SK-N-SH treated with all-trans-retinoic acid at 6 μM for 48 hours (cell line): ENCODE measurements around the gene TSSK6.

Source experiments
- ARNTL ChIP-seq: fragments of 450-650 bp; formaldehyde crosslinking; IDR thresholded peaks from 2 replicates; pipeline ENCODE4 v1.5.0; 2020; ENCODE audit warnings: low read depth, mild to moderate bottlenecking, moderate library complexity, borderline replicate concordance
- BACH2 ChIP-seq: fragments of 250-450 bp; sonication (Bioruptor Pico); IDR thresholded peaks from 2 replicates; pipeline ENCODE4 v1.9.0; 2021; ENCODE audit warnings: mild to moderate bottlenecking, borderline replicate concordance
- ZC3H10 ChIP-seq: fragments of 250-450 bp; sonication (Bioruptor Pico); IDR thresholded peaks from 2 replicates; pipeline ENCODE4 v1.5.1; 2021; ENCODE audit warnings: mild to moderate bottlenecking, moderate library complexity
- ZNF70 ChIP-seq: fragments of 450-650 bp; formaldehyde crosslinking; IDR thresholded peaks from 2 replicates; pipeline ENCODE4 v1.5.0; 2020; ENCODE audit warnings: mild to moderate bottlenecking, moderate library complexity
- TF ChIP-seq, protein P1 (sequence below): fragments of 250-450 bp; sonication (Bioruptor Pico); IDR thresholded peaks from 2 replicates; pipeline ENCODE4 v1.8.0; 2021; ENCODE audit warnings: low read depth, mild to moderate bottlenecking, moderate library complexity, borderline replicate concordance
- TF ChIP-seq, protein P2 (sequence below): fragments of 250-450 bp; sonication (Bioruptor Pico); IDR thresholded peaks from 2 replicates; pipeline ENCODE4 v1.8.0; 2020; ENCODE audit warnings: mild to moderate bottlenecking, moderate library complexity, borderline replicate concordance
- TF ChIP-seq, protein P3 (sequence below): fragments of 250-450 bp; sonication (Bioruptor Pico); IDR thresholded peaks from 2 replicates; pipeline ENCODE4 v1.5.1; 2020; ENCODE audit warnings: low read depth, mild to moderate bottlenecking, moderate library complexity

DNA sequence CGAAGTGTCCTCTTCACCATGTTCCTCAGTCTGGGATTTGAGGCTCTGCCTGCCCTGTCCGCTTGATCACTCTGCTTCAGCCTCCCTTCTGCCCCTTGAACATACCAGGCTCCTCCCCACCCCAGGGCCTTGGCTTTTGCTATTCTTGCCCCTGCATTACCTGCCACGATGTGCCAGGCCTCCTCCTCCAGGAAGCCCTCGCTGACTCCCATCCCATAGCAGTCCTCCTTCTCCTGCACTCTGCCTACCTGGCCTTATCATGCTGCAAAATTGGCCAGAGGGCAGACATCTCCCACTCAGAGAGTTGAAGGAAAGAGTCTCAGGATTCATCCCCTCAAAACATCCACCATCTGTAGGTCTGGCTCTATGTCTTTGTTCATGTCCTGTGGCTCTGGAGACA is 15.5 kb upstream of the TSSK6 start:
- TF ChIP-seq, protein P1, sequence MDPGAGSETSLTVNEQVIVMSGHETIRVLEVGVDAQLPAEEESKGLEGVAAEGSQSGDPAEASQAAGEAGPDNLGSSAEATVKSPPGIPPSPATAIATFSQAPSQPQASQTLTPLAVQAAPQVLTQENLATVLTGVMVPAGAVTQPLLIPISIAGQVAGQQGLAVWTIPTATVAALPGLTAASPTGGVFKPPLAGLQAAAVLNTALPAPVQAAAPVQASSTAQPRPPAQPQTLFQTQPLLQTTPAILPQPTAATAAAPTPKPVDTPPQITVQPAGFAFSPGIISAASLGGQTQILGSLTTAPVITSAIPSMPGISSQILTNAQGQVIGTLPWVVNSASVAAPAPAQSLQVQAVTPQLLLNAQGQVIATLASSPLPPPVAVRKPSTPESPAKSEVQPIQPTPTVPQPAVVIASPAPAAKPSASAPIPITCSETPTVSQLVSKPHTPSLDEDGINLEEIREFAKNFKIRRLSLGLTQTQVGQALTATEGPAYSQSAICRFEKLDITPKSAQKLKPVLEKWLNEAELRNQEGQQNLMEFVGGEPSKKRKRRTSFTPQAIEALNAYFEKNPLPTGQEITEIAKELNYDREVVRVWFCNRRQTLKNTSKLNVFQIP (CRISPR knock-in tag) = no peak
- TF ChIP-seq BACH2 (CRISPR knock-in tag) (no peak), ARNTL (CRISPR knock-in tag) (no peak), ZC3H10 (CRISPR knock-in tag) (no peak), ZNF70 (CRISPR knock-in tag) (no peak)
- TF ChIP-seq, protein P2, sequence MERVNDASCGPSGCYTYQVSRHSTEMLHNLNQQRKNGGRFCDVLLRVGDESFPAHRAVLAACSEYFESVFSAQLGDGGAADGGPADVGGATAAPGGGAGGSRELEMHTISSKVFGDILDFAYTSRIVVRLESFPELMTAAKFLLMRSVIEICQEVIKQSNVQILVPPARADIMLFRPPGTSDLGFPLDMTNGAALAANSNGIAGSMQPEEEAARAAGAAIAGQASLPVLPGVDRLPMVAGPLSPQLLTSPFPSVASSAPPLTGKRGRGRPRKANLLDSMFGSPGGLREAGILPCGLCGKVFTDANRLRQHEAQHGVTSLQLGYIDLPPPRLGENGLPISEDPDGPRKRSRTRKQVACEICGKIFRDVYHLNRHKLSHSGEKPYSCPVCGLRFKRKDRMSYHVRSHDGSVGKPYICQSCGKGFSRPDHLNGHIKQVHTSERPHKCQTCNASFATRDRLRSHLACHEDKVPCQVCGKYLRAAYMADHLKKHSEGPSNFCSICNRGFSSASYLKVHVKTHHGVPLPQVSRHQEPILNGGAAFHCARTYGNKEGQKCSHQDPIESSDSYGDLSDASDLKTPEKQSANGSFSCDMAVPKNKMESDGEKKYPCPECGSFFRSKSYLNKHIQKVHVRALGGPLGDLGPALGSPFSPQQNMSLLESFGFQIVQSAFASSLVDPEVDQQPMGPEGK (CRISPR knock-in tag) = no peak
- TF ChIP-seq, protein P3, sequence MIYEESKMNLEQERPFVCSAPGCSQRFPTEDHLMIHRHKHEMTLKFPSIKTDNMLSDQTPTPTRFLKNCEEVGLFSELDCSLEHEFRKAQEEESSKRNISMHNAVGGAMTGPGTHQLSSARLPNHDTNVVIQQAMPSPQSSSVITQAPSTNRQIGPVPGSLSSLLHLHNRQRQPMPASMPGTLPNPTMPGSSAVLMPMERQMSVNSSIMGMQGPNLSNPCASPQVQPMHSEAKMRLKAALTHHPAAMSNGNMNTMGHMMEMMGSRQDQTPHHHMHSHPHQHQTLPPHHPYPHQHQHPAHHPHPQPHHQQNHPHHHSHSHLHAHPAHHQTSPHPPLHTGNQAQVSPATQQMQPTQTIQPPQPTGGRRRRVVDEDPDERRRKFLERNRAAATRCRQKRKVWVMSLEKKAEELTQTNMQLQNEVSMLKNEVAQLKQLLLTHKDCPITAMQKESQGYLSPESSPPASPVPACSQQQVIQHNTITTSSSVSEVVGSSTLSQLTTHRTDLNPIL = no peak
